Heart right ventricle (tissue), 16 donors: ENCODE results near the gene NMBR. TPM values are rescaled to one million over a fixed set of nuclear protein-coding genes. Genes with fewer than 3 reads are reported as not detected.
A peak's percentile ranks its signal among the peaks of the same experiment; 100 is the strongest.
"Not testable (repeated sequence)": the region's sequence is repeated elsewhere in the genome, so short reads cannot be mapped to it uniquely, and the experiment has no call there.

Experiments
- ATAC-seq, 8 donors: fragments of 200-7000 bp; cut with Tn5 transposase; one replicate each; pipeline ENCODE4 v1.9.1; 2020; ENCODE audit warnings: mild to moderate bottlenecking in 8 of 8, moderate library complexity in 8 of 8, moderate number of reproducible peaks in 1 of 8
- DNase-seq, 2 donors: peaks; one replicate each; pipeline ENCODE4 v3.0.0-alpha.2; 2020
- H3K27ac ChIP-seq, 10 donors: fragments of 200-600 bp; sonication (generic) in 2 of 10; one replicate each; pipeline versions ENCODE4 v1.5.0 to v1.8.0; 2020 to 2022; ENCODE audit warnings: mild to moderate bottlenecking in 3 of 10
- H3K27me3 ChIP-seq, 7 donors: fragments of 200-600 bp; one replicate each; pipeline ENCODE4 v1.8.0; 2021 to 2022; ENCODE audit warnings: mild to moderate bottlenecking in 2 of 7
- H3K36me3 ChIP-seq, 9 donors: fragments of 200-600 bp; sonication (generic) in 1 of 9; one replicate each; pipeline versions ENCODE4 v1.5.0 to v1.8.0; 2020 to 2022; ENCODE audit warnings: mild to moderate bottlenecking in 2 of 9
- H3K4me1 ChIP-seq, 9 donors: fragments of 200-600 bp; sonication (generic) in 1 of 9; one replicate each; pipeline versions ENCODE4 v1.5.0 to v1.8.0; 2020 to 2022; ENCODE audit warnings: mild to moderate bottlenecking in 4 of 9
- H3K4me3 ChIP-seq, 10 donors: fragments of 200-600 bp; sonication (generic) in 2 of 10; one replicate each; pipeline versions ENCODE4 v1.5.0 to v1.8.0; 2020 to 2022; ENCODE audit warnings: mild to moderate bottlenecking in 7 of 10, moderate library complexity in 2 of 10
- H3K9me3 ChIP-seq, 11 donors: fragments of 200-600 bp in 10 of 11; sonication (generic) in 2 of 11; one replicate each; pipeline versions ENCODE4 v1.5.0 to v1.8.0; 2013 to 2022; ENCODE audit warnings: mild to moderate bottlenecking in 2 of 11, control low read depth in 1 of 11, moderate library complexity in 1 of 11
- CTCF ChIP-seq, 9 donors: fragments of 200-600 bp; sonication (generic) in 2 of 9; IDR thresholded peaks; one replicate each; pipeline versions ENCODE4 v1.5.0 to v1.8.0; 2021 to 2022; ENCODE audit warnings: antibody characterized with exemption in 9 of 9, mild to moderate bottlenecking in 5 of 9, moderate library complexity in 1 of 9
- WGBS, 2 donors: extraction: QIAGEN DNeasy Blood & Tissue Kit; methylation state at CpG; one replicate each; pipeline ENCODE4 v1.1.7; 2013; ENCODE audit warnings: inconsistent platforms in 1 of 2; 5-methylcytosine and 5-hydroxymethylcytosine counted together
- intact Hi-C, 10 donors: fragments of 100-400 bp; cut with DNase I; formaldehyde crosslinking; loops; one replicate each; pipeline versions ENCODE4 v1.11.1 to v1.14.2; 2022
- polyA plus RNA-seq, 2 donors: library from polyadenylated mRNA; stranded (reverse); fragments of 200-250 nt; gene quantifications; one replicate each; pipeline ENCODE4 v1.2.3, GENCODE V29; 2013
- total RNA-seq, 10 donors: library from RNA; stranded (reverse); fragmentation: NEBNext Ultra II Directional in 3 of 10; extraction: Animal tissue kit (Norgen Biotek cat#: 25700) in 3 of 10; gene quantifications; one replicate each; pipeline versions ENCODE4 v1.2.1 to v1.2.4, GENCODE V29; 2021 to 2023
- donor health status: Arrhythmogenic right ventricular cardiomyopathy.
- donor health status: ischemic (EF 13 %, LVEDD 7.1; RV severe dilation, severe dysfunction).
- donor health status: healthy with polysubstance abuse.
- donor health status: DM: no; HTN: yes; CAD: no.
- donor health status: DM: no; HTN: no; CAD: no.
- donor health status: ischemic (EF 25% LVEDD 6.9; RV normal size, moderate dysfunction).
- donor health status: ischemic (EF 25% LVEDD 5.7; RV mildly dilated, moderate dysfunction).
- donor health status: healthy.
- donor health status: DM: yes; HTN: yes; CAD: no.
- donor health status: Ischemic cardiomyopathy.
- donor health status: ischemic (EF 35%, LVEDD 5.7; RV mildly dilated, moderate dysfunction).
- donor health status: nonischemic (EF 11% LVEDD 7.7; RV severe dilation, severe dysfunction).
- donor health status: DM: yes; HTN: yes; CAD: no.
- donor health status: PGD.
- donor health status: ischemic (EF 29% LVEDD 5.4; RV normal size, mild dysfunction).
- donor health status: nonischemic (EF 23%, LVEDD 6.1; RV moderate dilation, normal function).

NMBR gene
- total and polyA plus RNA-seq, 12 donors = not detected

DNA sequence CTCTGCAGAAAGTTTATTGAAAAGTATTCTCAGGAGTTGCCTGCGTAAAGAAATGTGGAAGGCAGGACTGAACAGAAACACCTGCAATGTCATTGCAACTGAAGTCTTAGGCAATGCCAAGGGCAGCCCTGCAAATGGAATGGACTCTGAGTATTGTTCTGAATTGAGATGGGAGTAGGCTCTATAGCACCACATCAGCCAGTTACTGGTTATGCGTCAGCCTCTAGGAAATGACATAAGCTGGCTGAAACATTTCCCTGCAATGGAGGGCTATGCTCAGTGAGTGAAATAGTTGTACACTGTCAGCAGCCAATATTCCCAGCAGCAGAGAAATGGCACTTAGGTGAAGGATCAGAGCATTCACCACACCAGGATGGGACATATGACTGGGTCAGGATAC lies 28.0 kb downstream of the NMBR start:
- WGBS, 2 donors = 80 to 89% methylated on average over 2 of the region's 2 CpGs
- no peaks in the 10 kb centered on the region for H3K36me3 ChIP-seq
- H3K4me1 ChIP-seq = no peaks in the 10 kb centered on the region
- TF ChIP-seq CTCF (IDR thresholded peaks at IDR 0.05) = no peak
- intact Hi-C loops = loop anchor here in 3 of 10 donors (5.0 to 10.0 kb wide), 3 partner anchors 134 to 444 kb away; no protein-coding TSS in a partner anchor
- H3K9me3 ChIP-seq = no peaks in the 10 kb centered on the region
- ATAC-seq = no peak
- no peak overlapping the region for H3K27ac ChIP-seq
- no peak for DNase-seq
- H3K4me3 ChIP-seq = no peak overlapping the region
- H3K27me3 ChIP-seq = no peaks in the 10 kb centered on the region

DNA sequence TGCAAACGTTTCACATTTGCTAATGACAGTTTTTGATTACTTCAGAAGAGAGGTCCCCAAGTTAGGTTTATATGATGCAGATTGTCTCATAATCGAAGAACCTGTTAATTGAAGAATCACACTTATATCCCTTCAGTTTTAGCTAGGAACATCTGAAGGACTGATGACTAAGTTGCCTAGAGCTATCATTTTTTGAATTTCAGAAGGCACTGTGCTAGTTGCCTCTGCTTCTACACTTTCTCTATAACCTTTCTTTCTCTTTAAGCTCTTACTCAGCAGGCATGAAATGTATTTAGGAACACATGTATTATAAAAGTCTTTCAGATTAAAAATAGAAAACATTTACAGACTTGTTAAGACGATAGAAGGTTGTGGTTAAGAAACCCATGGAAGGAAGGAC lies 28.6 kb downstream of the NMBR start:
- no peak for DNase-seq
- no peaks in the 10 kb centered on the region for H3K4me1 ChIP-seq
- WGBS, 2 donors = 70 to 78% methylated on average over 3 of the region's 3 CpGs
- no peaks in the 10 kb centered on the region for H3K9me3 ChIP-seq
- H3K27me3 ChIP-seq = no peaks in the 10 kb centered on the region
- TF ChIP-seq CTCF (IDR thresholded peaks at IDR 0.05) = no peak
- ATAC-seq = no peak
- no peak overlapping the region for H3K27ac ChIP-seq
- H3K4me3 ChIP-seq = no peak overlapping the region
- no peaks in the 10 kb centered on the region for H3K36me3 ChIP-seq
- intact Hi-C loops = loop anchor here in 3 of 10 donors (5.0 to 10.0 kb wide), 3 partner anchors 134 to 444 kb away; no protein-coding TSS in a partner anchor

DNA sequence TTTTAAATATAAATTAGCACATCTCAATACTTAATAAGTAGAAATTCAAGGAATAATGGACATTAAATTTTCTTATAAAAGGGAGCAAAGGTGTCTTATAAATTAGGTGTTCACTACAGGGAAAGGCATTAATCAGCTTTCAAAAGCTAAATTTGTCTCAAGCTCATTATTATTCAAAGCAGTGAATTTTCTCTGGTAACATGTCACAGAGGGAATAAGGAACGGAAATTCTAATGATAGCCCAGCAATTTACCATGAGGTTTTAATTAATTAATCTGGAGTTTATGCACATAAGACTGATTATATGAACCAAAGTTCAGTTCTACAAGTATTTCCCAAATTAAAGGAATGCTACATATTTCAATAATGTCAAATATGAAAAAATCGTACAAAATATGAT lies 29.6 kb downstream of the NMBR start:
- ATAC-seq (no peak), DNase-seq (no peak)
- no peak overlapping the region for H3K27ac ChIP-seq
- no peaks in the 10 kb centered on the region for H3K36me3 ChIP-seq
- H3K9me3 ChIP-seq = no peaks in the 10 kb centered on the region
- WGBS, 2 donors = 78 to 81% methylated on average over 2 of the region's 2 CpGs
- no peaks in the 10 kb centered on the region for H3K27me3 ChIP-seq
- H3K4me1 ChIP-seq = no peaks in the 10 kb centered on the region
- no peak overlapping the region for H3K4me3 ChIP-seq
- TF ChIP-seq CTCF (IDR thresholded peaks at IDR 0.05) = no peak
- intact Hi-C loops = loop anchor here in 3 of 10 donors (5.0 to 10.0 kb wide), 3 partner anchors 133 to 443 kb away; no protein-coding TSS in a partner anchor

- Histone ChIP-seq H3K27me3 (no peaks in the 10 kb centered on the region), H3K4me1 (no peaks in the 10 kb centered on the region), H3K9me3 (no peaks in the 10 kb centered on the region), H3K4me3 (no peak overlapping the region), H3K36me3 (no peaks in the 10 kb centered on the region), H3K27ac (no peak overlapping the region)
- whole genome bisulfite sequencing, 2 donors = 0 to 1% methylated on average over 4 of the region's 4 CpGs
- DNase-seq (peak; percentile 27 to 59), ATAC-seq (no peak)
- peak; percentile 33 to 77 (median 70) for TF ChIP-seq CTCF (IDR thresholded peaks at IDR 0.05)
- intact Hi-C loops = loop anchor here in 6 of 10 donors (5.0 to 10.0 kb wide), 3 partner anchors 128 to 438 kb away; no protein-coding TSS in a partner anchor
Measured at GRCh38 chr6:142112451-142113061, 34.4 kb downstream of the NMBR start.

- not testable (repeated sequence) for H3K9me3 ChIP-seq, H3K27me3 ChIP-seq, H3K4me1 ChIP-seq, H3K36me3 ChIP-seq, DNase-seq, H3K4me3 ChIP-seq, H3K27ac ChIP-seq, ATAC-seq
- intact Hi-C loops = loop anchor here in 6 of 10 donors (5.0 to 10.0 kb wide), 3 partner anchors 126 to 436 kb away; no protein-coding TSS in a partner anchor
- WGBS, 2 donors = 88 to 89% methylated on average over 9 of the region's 9 CpGs
Measured at GRCh38 chr6:142110820-142111219, 36.1 kb downstream of the NMBR start.

GRCh38 chr6:142104820-142105219 lies 42.1 kb downstream of the NMBR start:
- not testable (repeated sequence) for ATAC-seq, H3K4me3 ChIP-seq, H3K9me3 ChIP-seq, DNase-seq, H3K27ac ChIP-seq, H3K4me1 ChIP-seq, H3K36me3 ChIP-seq, H3K27me3 ChIP-seq
- WGBS, 2 donors = 71 to 93% methylated on average over 5 of the region's 5 CpGs
- intact Hi-C loops = loop anchor here in 1 of 10 donors (10.0 kb wide), 1 partner anchor 420 kb away; no protein-coding TSS in a partner anchor
